Ovary (tissue), 9 donors: ENCODE data around the gene C2orf72. TPM values are rescaled to one million over a fixed set of nuclear protein-coding genes. Genes with fewer than 3 reads are reported as not detected.

Source experiments
- DNase-seq, 5 donors: peaks; one replicate each; pipeline ENCODE4 v3.0.0-alpha.2; 2019 to 2020
- H3K27ac ChIP-seq, 2 donors: fragments of 200-600 bp; one replicate each; pipeline versions ENCODE4 v1.5.1 to v1.8.0; 2019 to 2022
- H3K27me3 ChIP-seq: fragments of 200-600 bp; one replicate; pipeline ENCODE4 v1.8.0; 2022
- H3K36me3 ChIP-seq: fragments of 200-600 bp; sonication (generic); one replicate; pipeline ENCODE4 v1.5.1; 2019
- H3K4me1 ChIP-seq: one replicate; pipeline ENCODE4 v1.8.1; 2013; ENCODE audit warnings: mild to moderate bottlenecking, moderate library complexity; ENCODE audit not compliant: insufficient read depth
- H3K4me3 ChIP-seq: fragments of 200-600 bp; sonication (generic); one replicate; pipeline ENCODE4 v1.5.1; 2017
- H3K9me3 ChIP-seq, 2 donors: fragments of 200-600 bp in 1 of 2; sonication (generic) in 1 of 2; one replicate each; pipeline versions ENCODE4 v1.5.1 to v1.8.1; 2013 to 2019; ENCODE audit warnings: mild to moderate bottlenecking in 1 of 2, moderate library complexity in 1 of 2
- CTCF ChIP-seq, 3 donors: fragments of 450-650 bp in 2 of 3; fragments of 200-600 bp in 1 of 3; IDR thresholded peaks; one replicate each; pipeline versions ENCODE4 v1.5.1 to v1.8.0; 2016 to 2022; ENCODE audit warnings: antibody characterized with exemption in 3 of 3, mild to moderate bottlenecking in 1 of 3
- EP300 ChIP-seq: sonication (generic); formaldehyde crosslinking; IDR thresholded peaks from one replicate; pipeline ENCODE4 v1.6.1; 2017; ENCODE audit warnings: antibody characterized with exemption
- POLR2A ChIP-seq: fragments of 450-650 bp; IDR thresholded peaks from one replicate; pipeline ENCODE4 v1.6.1; 2017; ENCODE audit warnings: antibody characterized with exemption, mild to moderate bottlenecking, moderate library complexity
- WGBS, 3 donors: extraction: QIAGEN DNeasy Blood & Tissue Kit in 1 of 3; methylation state at CpG; one replicate each; pipeline versions ENCODE4 v1.1.5 to v1.1.7; 2013 to 2017; 5-methylcytosine and 5-hydroxymethylcytosine counted together
- intact Hi-C, 4 donors: fragments of 100-400 bp; cut with DNase I; formaldehyde crosslinking; loops; one replicate each; pipeline versions ENCODE4 v1.11.0 to v1.15.1; 2022 to 2023
- polyA plus RNA-seq, 2 donors: library from polyadenylated mRNA; stranded (reverse); fragments of 200-250 nt in 1 of 2; fragments of 350-450 nt in 1 of 2; fragmentation: Illumina TruSeq in 1 of 2; extraction: RNeasy Lipid Tissue Mini Kit (QIAGEN cat#74804) in 1 of 2; gene quantifications; one replicate each; pipeline ENCODE4 v1.2.3, GENCODE V29; 2013 to 2014
- total RNA-seq, 7 donors: library from RNA; depleted of rRNA in 2 of 7; stranded (reverse); fragments of >200 nt in 2 of 7; fragmentation: NEBNext Ultra II Directional in 3 of 7; extraction: Animal tissue kit (Norgen Biotek cat#: 25700) in 3 of 7; gene quantifications; one replicate each; pipeline versions ENCODE4 v1.1.0 to v1.2.4, GENCODE V29; 2016 to 2023
- donor health status: DM: no; HTN: no; CAD: no; lungs with moderate emphysema.
- donor health status: DM: no; HTN: no; CAD: no.
- donor health status: Bipolar disorder and iron deficiency.
- donor health status: DM: yes; HTN: yes; CAD: no.
- donor health status: DM: no; HTN: no; CAD: no.
- donor health status: DM: yes; HTN: yes; CAD: no.

The C2orf72 gene
- total and polyA plus RNA-seq, 9 donors, result 0.06 to 0.18 (median 0.12) TPM; not detected in 4

GRCh38 chr2:231028889-231029288, 8.4 kb upstream of the C2orf72 start:
- no peaks in the 10 kb centered on the region for H3K9me3 ChIP-seq
- DNase-seq, result no peak

GRCh38 chr2:231029563-231029962, 7.8 kb upstream of the C2orf72 start:
- 78 to 80% (median 80%) methylated on average over 9 of the region's 9 CpGs for WGBS, 3 donors
- no peaks in the 10 kb centered on the region for H3K27me3 ChIP-seq
- H3K36me3 ChIP-seq, result no peaks in the 10 kb centered on the region
- TF ChIP-seq EP300, result no peak
- intact Hi-C loops, result no loop called here
- H3K4me3 ChIP-seq, result no peak overlapping the region
- H3K9me3 ChIP-seq, result no peaks in the 10 kb centered on the region
- no peak for DNase-seq
- no peaks in the 10 kb centered on the region for H3K4me1 ChIP-seq
- no peak overlapping the region for H3K27ac ChIP-seq

More at GRCh38 chr2:231028889-231029288, 8.4 kb upstream of the C2orf72 start:
- Histone ChIP-seq H3K27me3 (no peaks in the 10 kb centered on the region), H3K36me3 (no peaks in the 10 kb centered on the region), H3K4me1 (no peaks in the 10 kb centered on the region), H3K27ac (no peak overlapping the region), H3K4me3 (no peak overlapping the region)
- intact Hi-C loops, result no loop called here
- no peak for TF ChIP-seq CTCF (IDR thresholded peaks at IDR 0.05)
- no peak for TF ChIP-seq EP300
- TF ChIP-seq POLR2A, result no peak

GRCh38 chr2:231030725-231031124, 6.6 kb upstream of the C2orf72 start:
- 85 to 94% (median 86%) methylated on average over 3 of the region's 3 CpGs for WGBS, 3 donors
- TF ChIP-seq POLR2A (no peak), EP300 (no peak), CTCF (IDR thresholded peaks at IDR 0.05) (no peak)
- Histone ChIP-seq H3K9me3 (no peaks in the 10 kb centered on the region), H3K27me3 (no peaks in the 10 kb centered on the region), H3K4me3 (no peak overlapping the region), H3K36me3 (no peaks in the 10 kb centered on the region), H3K27ac (no peak overlapping the region), H3K4me1 (no peaks in the 10 kb centered on the region)
- intact Hi-C loops, result no loop called here
- no peak for DNase-seq

GRCh38 chr2:231032575-231033140, 4.7 kb upstream of the C2orf72 start:
- no peaks in the 10 kb centered on the region for H3K36me3 ChIP-seq
- intact Hi-C loops, result no loop called here
- no peaks in the 10 kb centered on the region for H3K9me3 ChIP-seq
- H3K4me3 ChIP-seq, result no peak overlapping the region
- H3K27ac ChIP-seq, result no peak overlapping the region
- no peak for TF ChIP-seq CTCF (IDR thresholded peaks at IDR 0.05)
- TF ChIP-seq POLR2A, result no peak
- no peak for TF ChIP-seq EP300
- 56 to 62% (median 61%) methylated on average over 5 of the region's 5 CpGs for WGBS, 3 donors
- no peak for DNase-seq
- H3K27me3 ChIP-seq, result no peaks in the 10 kb centered on the region
- no peaks in the 10 kb centered on the region for H3K4me1 ChIP-seq

GRCh38 chr2:231033147-231034132, 3.9 kb upstream of the C2orf72 start:
- no peak for DNase-seq
- intact Hi-C loops, result no loop called here
- no peaks in the 10 kb centered on the region for H3K4me1 ChIP-seq
- no peaks in the 10 kb centered on the region for H3K36me3 ChIP-seq
- no peaks in the 10 kb centered on the region for H3K27me3 ChIP-seq
- 38 to 46% (median 44%) methylated on average over 11 of the region's 11 CpGs for WGBS, 3 donors
- no peaks in the 10 kb centered on the region for H3K9me3 ChIP-seq
- no peak for TF ChIP-seq EP300
- TF ChIP-seq CTCF (IDR thresholded peaks at IDR 0.05), result no peak
- no peak for TF ChIP-seq POLR2A
- no peak overlapping the region for H3K4me3 ChIP-seq
- no peak overlapping the region for H3K27ac ChIP-seq
